Smooth muscle cell (in vitro differentiated cells): ENCODE data around the gene NLGN1. TPM values are rescaled to one million over a fixed set of nuclear protein-coding genes. Genes with fewer than 3 reads are reported as not detected.

ENCODE experiments used
- DNase-seq: peaks from one replicate; lab custom pipeline; 2025; ENCODE audit not compliant: unreplicated experiment; lab: John Stamatoyannopoulos, UW
- H2AFZ ChIP-seq: fragments of 200-600 bp; sonication (generic); 2 replicates; pipeline ENCODE4 v1.6.0; 2016; ENCODE audit warnings: antibody characterized with exemption, low read depth, mild to moderate bottlenecking
- H3F3A ChIP-seq: fragments of 200-600 bp; sonication (generic); 2 replicates; pipeline ENCODE4 v1.6.0; 2017; ENCODE audit warnings: antibody characterized with exemption, low read depth
- H3K27ac ChIP-seq: fragments of 200-600 bp; sonication (generic); 2 replicates; pipeline ENCODE4 v1.5.1; 2016; ENCODE audit warnings: low read depth, mild to moderate bottlenecking
- H3K27me3 ChIP-seq: fragments of 200-600 bp; sonication (generic); 2 replicates; pipeline ENCODE4 v1.6.1; 2016; ENCODE audit warnings: low read depth, mild to moderate bottlenecking
- H3K36me3 ChIP-seq: fragments of 200-600 bp; sonication (generic); 2 replicates; pipeline ENCODE4 v1.5.1; 2016; ENCODE audit warnings: low read depth
- H3K4me1 ChIP-seq: fragments of 200-600 bp; sonication (generic); 2 replicates; pipeline ENCODE4 v1.5.1; 2016; ENCODE audit warnings: low read depth
- H3K4me2 ChIP-seq: fragments of 200-600 bp; sonication (generic); 2 replicates; pipeline ENCODE4 v1.6.0; 2016; ENCODE audit warnings: mild to moderate bottlenecking
- H3K4me3 ChIP-seq: fragments of 200-600 bp; sonication (generic); 2 replicates; pipeline ENCODE4 v1.5.1; 2016; ENCODE audit warnings: mild to moderate bottlenecking
- H3K79me2 ChIP-seq: fragments of 200-600 bp; sonication (generic); 2 replicates; pipeline ENCODE4 v1.6.0; 2016; ENCODE audit warnings: low read depth, mild to moderate bottlenecking
- H3K9ac ChIP-seq: fragments of 200-600 bp; sonication (generic); 2 replicates; pipeline ENCODE4 v1.6.0; 2016; ENCODE audit warnings: low read depth
- H3K9me3 ChIP-seq: fragments of 200-600 bp; sonication (generic); replicated peaks from 2 replicates; pipeline ENCODE4 v1.5.1; 2016; ENCODE audit warnings: low read depth
- H4K20me1 ChIP-seq: fragments of 200-600 bp; sonication (generic); 2 replicates; pipeline ENCODE4 v1.6.0; 2016; ENCODE audit warnings: low read depth
- WGBS: methylation state at CpG from one replicate; pipeline ENCODE4 v1.1.7; 2016; ENCODE audit warnings: low lambda C conversion rate; 5-methylcytosine and 5-hydroxymethylcytosine counted together
- polyA plus RNA-seq: library from polyadenylated mRNA; unstranded; fragments of >200 nt; fragmentation: Nextera tagmentation; extraction: Ambion mirVana; gene quantifications from 2 replicates; pipeline ENCODE4 v1.2.1, GENCODE V29; 2016
- total RNA-seq: library from RNA; depleted of rRNA; stranded (reverse); fragments of >200 nt; gene quantifications from 2 replicates; pipeline ENCODE4 v1.2.3, GENCODE V29; 2014
- TF ChIP-seq, protein P1 (sequence below): fragments of 200-600 bp; sonication (generic); IDR thresholded peaks from 2 replicates; pipeline ENCODE4 v1.5.1; 2017; ENCODE audit warnings: borderline replicate concordance, mild to moderate bottlenecking, antibody characterized with exemption; ENCODE audit not compliant: insufficient read depth, poor library complexity, severe bottlenecking

Gene NLGN1
- total and polyA plus RNA-seq, 2 experiments from 2014 or later, result 0.04 TPM; not detected in 1

DNA sequence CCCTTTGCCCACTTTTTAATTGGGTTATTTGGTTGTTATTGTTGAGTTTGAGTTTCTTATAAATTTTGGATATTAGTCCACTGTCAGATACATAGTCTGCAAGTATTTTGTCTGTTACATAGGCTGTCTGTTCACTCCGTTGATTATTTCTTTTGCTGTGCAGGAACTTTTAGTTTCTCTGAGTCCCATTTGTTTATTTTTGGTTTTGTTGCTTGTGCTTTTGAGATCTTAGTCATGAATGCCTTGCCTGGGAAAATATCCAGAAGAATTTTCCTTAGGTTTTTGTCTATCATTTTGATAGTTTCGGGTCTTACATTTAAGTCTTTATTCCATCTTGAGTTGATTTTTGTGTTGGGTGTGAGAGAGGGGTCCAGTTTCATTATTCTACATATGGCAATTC, 254.5 kb downstream of the NLGN1 start:
- no peak overlapping the region for H3K9ac ChIP-seq
- H4K20me1 ChIP-seq, result no peaks in the 10 kb centered on the region
- no peak for DNase-seq
- no peak overlapping the region for H2AFZ ChIP-seq
- H3K36me3 ChIP-seq, result no peaks in the 10 kb centered on the region
- H3K79me2 ChIP-seq, result no peaks in the 10 kb centered on the region
- no peaks in the 10 kb centered on the region for H3K27me3 ChIP-seq
- no peak overlapping the region for H3K4me2 ChIP-seq
- H3K27ac ChIP-seq, result no peak overlapping the region
- H3K9me3 ChIP-seq, result no peaks in the 10 kb centered on the region
- no peak overlapping the region for H3K4me3 ChIP-seq
- H3F3A ChIP-seq, result no peaks in the 10 kb centered on the region
- TF ChIP-seq, protein P1, sequence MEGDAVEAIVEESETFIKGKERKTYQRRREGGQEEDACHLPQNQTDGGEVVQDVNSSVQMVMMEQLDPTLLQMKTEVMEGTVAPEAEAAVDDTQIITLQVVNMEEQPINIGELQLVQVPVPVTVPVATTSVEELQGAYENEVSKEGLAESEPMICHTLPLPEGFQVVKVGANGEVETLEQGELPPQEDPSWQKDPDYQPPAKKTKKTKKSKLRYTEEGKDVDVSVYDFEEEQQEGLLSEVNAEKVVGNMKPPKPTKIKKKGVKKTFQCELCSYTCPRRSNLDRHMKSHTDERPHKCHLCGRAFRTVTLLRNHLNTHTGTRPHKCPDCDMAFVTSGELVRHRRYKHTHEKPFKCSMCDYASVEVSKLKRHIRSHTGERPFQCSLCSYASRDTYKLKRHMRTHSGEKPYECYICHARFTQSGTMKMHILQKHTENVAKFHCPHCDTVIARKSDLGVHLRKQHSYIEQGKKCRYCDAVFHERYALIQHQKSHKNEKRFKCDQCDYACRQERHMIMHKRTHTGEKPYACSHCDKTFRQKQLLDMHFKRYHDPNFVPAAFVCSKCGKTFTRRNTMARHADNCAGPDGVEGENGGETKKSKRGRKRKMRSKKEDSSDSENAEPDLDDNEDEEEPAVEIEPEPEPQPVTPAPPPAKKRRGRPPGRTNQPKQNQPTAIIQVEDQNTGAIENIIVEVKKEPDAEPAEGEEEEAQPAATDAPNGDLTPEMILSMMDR, result no peak
- WGBS, result 94% methylated on average over 2 of the region's 2 CpGs
- no peaks in the 10 kb centered on the region for H3K4me1 ChIP-seq

DNA sequence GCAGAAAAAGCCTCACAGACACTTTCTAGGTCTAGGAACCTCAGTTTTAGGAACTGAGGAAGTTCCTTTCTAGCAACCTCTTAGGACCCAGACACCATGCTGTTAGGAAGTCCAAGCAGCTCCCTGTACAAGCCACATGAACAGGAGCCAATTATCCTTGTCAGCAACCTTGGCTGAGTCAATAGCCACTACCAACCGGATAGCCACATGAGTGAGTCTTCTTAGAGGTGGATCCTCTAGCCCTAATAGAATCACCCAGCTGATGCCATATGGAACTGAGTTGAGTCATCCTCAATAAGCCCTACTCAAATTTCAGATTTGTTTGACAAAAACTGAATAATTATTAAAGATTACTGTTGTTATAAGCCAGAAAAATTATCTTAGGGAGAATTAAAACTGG, 256.2 kb downstream of the NLGN1 start:
- no peak overlapping the region for H3K9ac ChIP-seq
- H3K79me2 ChIP-seq, result no peaks in the 10 kb centered on the region
- no peaks in the 10 kb centered on the region for H3F3A ChIP-seq
- no peak overlapping the region for H3K4me2 ChIP-seq
- no peak overlapping the region for H3K27ac ChIP-seq
- no peak overlapping the region for H3K4me3 ChIP-seq
- 89% methylated on average over 1 of the region's 1 CpG for WGBS
- no peaks in the 10 kb centered on the region for H3K4me1 ChIP-seq
- H4K20me1 ChIP-seq, result no peaks in the 10 kb centered on the region
- H3K9me3 ChIP-seq, result no peaks in the 10 kb centered on the region
- H2AFZ ChIP-seq, result no peak overlapping the region
- no peak for DNase-seq
- H3K36me3 ChIP-seq, result no peaks in the 10 kb centered on the region
- TF ChIP-seq, protein P1, result no peak
- H3K27me3 ChIP-seq, result no peaks in the 10 kb centered on the region

DNA sequence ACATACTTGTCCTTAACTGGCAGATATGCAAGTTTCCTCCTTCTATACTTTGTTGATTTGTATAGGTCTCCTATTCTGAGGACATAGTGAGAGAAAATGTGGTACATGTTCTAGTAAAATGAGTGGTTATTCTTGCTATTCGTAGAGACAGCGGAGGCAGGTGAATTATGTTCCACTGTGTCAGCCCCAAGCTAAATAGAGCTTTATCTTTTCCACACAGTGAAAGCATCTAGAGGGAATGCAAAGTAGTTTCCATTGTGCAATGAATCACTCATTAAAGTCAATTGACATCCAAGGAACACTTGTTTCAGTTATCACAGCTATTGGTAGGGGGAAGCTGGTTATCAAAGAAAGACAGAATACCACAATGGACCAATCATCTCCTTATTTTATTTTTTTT, 262.4 kb downstream of the NLGN1 start:
- H3K4me2 ChIP-seq, result no peak overlapping the region
- 55% methylated on average over 2 of the region's 2 CpGs for WGBS
- H3K9ac ChIP-seq, result no peak overlapping the region

More for the DNA sequence above, 262.4 kb downstream of the NLGN1 start:
- no peaks in the 10 kb centered on the region for H3K36me3 ChIP-seq
- H3K79me2 ChIP-seq, result no peaks in the 10 kb centered on the region
- H2AFZ ChIP-seq, result no peak overlapping the region
- no peak for DNase-seq
- H3K9me3 ChIP-seq, result no peaks in the 10 kb centered on the region
- TF ChIP-seq, protein P1, result no peak
- no peaks in the 10 kb centered on the region for H3K4me1 ChIP-seq
- no peaks in the 10 kb centered on the region for H4K20me1 ChIP-seq
- H3K4me3 ChIP-seq, result no peak overlapping the region
- H3K27ac ChIP-seq, result no peak overlapping the region
- no peaks in the 10 kb centered on the region for H3K27me3 ChIP-seq
- H3F3A ChIP-seq, result no peaks in the 10 kb centered on the region
